Cardiac fibroblast (primary cell): ENCODE results near the gene PET117.
"Not testable (repeated sequence)": the region's sequence is repeated elsewhere in the genome, so short reads cannot be mapped to it uniquely, and the experiment has no call there.

ENCODE experiments used
- DNase-seq, 2 donors: peaks; one replicate each; pipeline versions ENCODE4 v3.0.0 to v3.0.0-alpha.2; 2010; ENCODE audit warnings: low read depth in 2 of 2
- H3K4me3 ChIP-seq, 2 donors: replicated peaks in 1 of 2; 1 replicate in 1 of 2; 2 replicates in 1 of 2; pipeline ENCODE4 v1.5.1; 2011; ENCODE audit warnings: low read depth in 2 of 2, low read length in 2 of 2, mild to moderate bottlenecking in 2 of 2, moderate library complexity in 1 of 2
- CTCF ChIP-seq: IDR thresholded peaks from one replicate; pipeline ENCODE4 v1.5.1; 2011; ENCODE audit warnings: low read depth, mild to moderate bottlenecking, low read length, inconsistent platforms

The PET117 gene

GRCh38 chr20:18174906-18175683 lies 37.4 kb downstream of the PET117 start:
- no peak for DNase-seq
- no peak for TF ChIP-seq CTCF

GRCh38 chr20:18176318-18176785 lies 38.7 kb downstream of the PET117 start:
- DNase-seq = no peak
- no peak for TF ChIP-seq CTCF

More at GRCh38 chr20:18174906-18175683, 37.4 kb downstream of the PET117 start:
- H3K4me3 ChIP-seq = no peak overlapping the region

GRCh38 chr20:18180366-18180765 lies 42.7 kb downstream of the PET117 start:
- DNase-seq, H3K4me3 ChIP-seq: not testable (repeated sequence)

More at GRCh38 chr20:18176318-18176785, 38.7 kb downstream of the PET117 start:
- no peak overlapping the region for H3K4me3 ChIP-seq

GRCh38 chr20:18180815-18181214 lies 43.2 kb downstream of the PET117 start:
- no peak for DNase-seq
- H3K4me3 ChIP-seq = no peak overlapping the region
- no peak for TF ChIP-seq CTCF

GRCh38 chr20:18187020-18187419 lies 49.4 kb downstream of the PET117 start:
- DNase-seq = no peak
- TF ChIP-seq CTCF = no peak
- no peak overlapping the region for H3K4me3 ChIP-seq

GRCh38 chr20:18188434-18188833 lies 50.8 kb downstream of the PET117 start:
- no peak overlapping the region for H3K4me3 ChIP-seq
- DNase-seq = peak in 1 of 2 donors; percentile 28
- TF ChIP-seq CTCF = no peak

- no peak for DNase-seq
- H3K4me3 ChIP-seq = no peak overlapping the region
- no peak for TF ChIP-seq CTCF
Measured at GRCh38 chr20:18190338-18191233, 52.9 kb downstream of the PET117 start.
